CD1c-positive myeloid dendritic cell (primary cell): ENCODE data around the gene HJURP.

ENCODE experiments used
- DNase-seq: peaks from one replicate; pipeline ENCODE4 v3.0.0-alpha.2; 2016; ENCODE audit errors: extremely low spot score

Gene HJURP

GRCh38 chr2:233793465-233794127, 60.7 kb downstream of the HJURP start:
- no peak for DNase-seq

GRCh38 chr2:233792720-233793119, 61.6 kb downstream of the HJURP start:
- DNase-seq, result no peak

- no peak for DNase-seq
Observed at GRCh38 chr2:233791883-233792329, 62.4 kb downstream of the HJURP start.

- DNase-seq, result no peak
Observed at GRCh38 chr2:233791151-233791882, 63.0 kb downstream of the HJURP start.

- DNase-seq, result no peak
Observed at GRCh38 chr2:233789554-233789953, 64.8 kb downstream of the HJURP start.
